Keratinocyte (primary cell): Measurements from ENCODE around the gene HSBP1L1. TPM values are rescaled to one million over a fixed set of nuclear protein-coding genes. Genes with fewer than 3 reads are reported as not detected.

Experiments
- DNase-seq: peaks from one replicate; pipeline ENCODE4 v3.0.0-alpha.2; 2011; ENCODE audit warnings: low read depth, missing footprints, low spot score
- FAIRE-seq: peaks from 2 replicates; lab custom pipeline; 2011; peaks lifted over from hg19 to GRCh38; lab: Jason Lieb, UNC
- H2AFZ ChIP-seq: 2 replicates; pipeline ENCODE4 v1.6.0; 2012; ENCODE audit warnings: low read length, control low read depth, inconsistent platforms; ENCODE audit not compliant: control insufficient read depth
- H3K27ac ChIP-seq: 2 replicates; pipeline ENCODE4 v1.5.1; 2011; ENCODE audit warnings: low read length; ENCODE audit not compliant: control insufficient read depth, insufficient read depth
- H3K27me3 ChIP-seq: 3 replicates; pipeline ENCODE4 v1.6.0; 2011; ENCODE audit warnings: low read length; ENCODE audit not compliant: control insufficient read depth, insufficient read depth; ENCODE audit errors: extremely low read depth
- H3K36me3 ChIP-seq, 2 experiments: 2 replicates in 1 of 2; 3 replicates in 1 of 2; pipeline ENCODE4 v1.5.1; 2011; ENCODE audit warnings: low read length in 2 of 2, mild to moderate bottlenecking in 1 of 2; ENCODE audit not compliant: control insufficient read depth in 2 of 2, insufficient read depth in 2 of 2; ENCODE audit errors: extremely low read depth in 1 of 2
- H3K4me1 ChIP-seq: 3 replicates; pipeline ENCODE4 v1.5.1; 2011; ENCODE audit warnings: low read length; ENCODE audit not compliant: control insufficient read depth, insufficient read depth; ENCODE audit errors: extremely low read depth
- H3K4me2 ChIP-seq: 3 replicates; pipeline ENCODE4 v1.6.0; 2011; ENCODE audit warnings: low read depth, low read length; ENCODE audit not compliant: control insufficient read depth, insufficient read depth; ENCODE audit errors: extremely low read depth
- H3K4me3 ChIP-seq, 3 experiments: fragments of 200-600 bp in 1 of 3; sonication (generic) in 1 of 3; 2 replicates in 2 of 3; 3 replicates in 1 of 3; pipeline ENCODE4 v1.5.1; 2011 to 2016; ENCODE audit warnings: low read length in 3 of 3, mild to moderate bottlenecking in 3 of 3, control low read depth in 2 of 3, inconsistent platforms in 1 of 3, low read depth in 1 of 3, mixed read lengths in 1 of 3, mixed run types in 1 of 3, moderate library complexity in 1 of 3; ENCODE audit not compliant: control insufficient read depth in 2 of 3, insufficient read depth in 2 of 3; ENCODE audit errors: extremely low read depth in 1 of 3
- H3K79me2 ChIP-seq: 2 replicates; pipeline ENCODE4 v1.6.0; 2012; ENCODE audit warnings: low read length; ENCODE audit not compliant: control insufficient read depth, insufficient read depth
- H3K9ac ChIP-seq: 3 replicates; pipeline ENCODE4 v1.6.0; 2011; ENCODE audit warnings: low read length; ENCODE audit not compliant: control insufficient read depth, insufficient read depth; ENCODE audit errors: extremely low read depth
- H3K9me1 ChIP-seq: 3 replicates; pipeline ENCODE4 v1.6.0; 2011; ENCODE audit warnings: low read length; ENCODE audit not compliant: control insufficient read depth, insufficient read depth; ENCODE audit errors: extremely low read depth
- H3K9me3 ChIP-seq: 2 replicates; pipeline ENCODE4 v1.5.1; 2012; ENCODE audit warnings: low read depth, low read length; ENCODE audit not compliant: control insufficient read depth
- H4K20me1 ChIP-seq: 3 replicates; pipeline ENCODE4 v1.6.0; 2011; ENCODE audit warnings: low read length; ENCODE audit not compliant: control insufficient read depth, insufficient read depth; ENCODE audit errors: extremely low read depth
- EZH2 ChIP-seq: IDR thresholded peaks from one replicate; pipeline ENCODE4 v1.6.1; 2012; ENCODE audit warnings: inconsistent platforms, mild to moderate bottlenecking, low read length, moderate library complexity
- dilution Hi-C: fragments of 300-500 bp; cut with MboI; formaldehyde crosslinking; loops from one replicate; pipeline ENCODE4 v1.7.0; 2020; ENCODE audit warnings: low sequenced_read_pairs; ENCODE audit not compliant: extremely low pct_ligation_motif_present
- polyA plus RNA-seq, 5 experiments: library from polyadenylated mRNA; depleted of rRNA in 3 of 5; stranded (reverse) in 3 of 5; stranded (forward) in 1 of 5; unstranded in 1 of 5; fragments of >200 nt; gene quantifications; 1 replicate in 1 of 5; 2 replicates in 3 of 5; 3 replicates in 1 of 5; pipeline versions ENCODE4 v1.2.1 to v1.2.3, GENCODE V29; 2011 to 2012; ENCODE audit warnings: missing spikeins in 2 of 5, low read depth in 1 of 5, low replicate concordance in 1 of 5
- TF ChIP-seq, protein P1 (sequence below), 3 experiments: IDR thresholded peaks in 1 of 3; conservative IDR thresholded peaks in 1 of 3; optimal IDR thresholded peaks in 1 of 3; 2 replicates in 2 of 3; 3 replicates in 1 of 3; pipeline versions ENCODE3 to v1.5.1; 2011; ENCODE audit warnings: low read length in 3 of 3, mild to moderate bottlenecking in 3 of 3, moderate library complexity in 2 of 3, control low read depth in 1 of 3, inconsistent platforms in 1 of 3; ENCODE audit not compliant: insufficient read depth in 2 of 3; ENCODE audit errors: extremely low read depth in 1 of 3

HSBP1L1 gene
- polyA plus RNA-seq, 1 donor (not counting 4 experiments of a cell fraction or from before 2014, with no cell fraction given): 49.6 TPM

DNA sequence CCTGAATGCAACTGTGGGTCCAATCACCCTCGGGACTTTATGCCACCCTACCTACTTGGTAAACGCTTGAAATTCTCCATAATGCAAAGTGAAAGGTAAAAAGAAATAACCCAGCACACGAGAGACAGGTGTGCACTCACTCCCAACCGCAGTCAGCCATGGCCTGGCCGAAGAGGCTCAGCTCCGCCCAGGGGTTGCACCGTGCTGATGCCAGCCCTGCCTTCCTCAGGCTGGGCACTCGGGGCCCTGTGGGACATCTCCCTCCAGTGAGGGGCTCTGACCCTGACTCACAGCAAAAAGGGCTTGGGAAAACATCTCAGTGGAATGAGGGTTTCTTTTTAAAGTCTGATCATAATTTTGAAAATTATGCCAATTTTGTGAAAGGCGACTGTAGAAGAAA is 26.2 kb upstream of the HSBP1L1 start:
- Histone ChIP-seq H3K4me2 (no peak overlapping the region), H4K20me1 (peaks cover 5% of the 10 kb centered on the region), H3K79me2 (peaks cover 90% of the 10 kb centered on the region), H3K27me3 (no peaks in the 10 kb centered on the region), H3K4me3 (no peak overlapping the region), H3K4me1 (peaks cover 6% of the 10 kb centered on the region), H2AFZ (no peak overlapping the region), H3K9me1 (no peaks in the 10 kb centered on the region), H3K9ac (no peak overlapping the region), H3K27ac (no peak overlapping the region), H3K36me3 (peaks cover 28 to 35% of the 10 kb centered on the region in 2 experiments), H3K9me3 (peaks cover 9% of the 10 kb centered on the region)
- TF ChIP-seq EZH2: no peak
- no peak for DNase-seq
- dilution Hi-C loops: no loop called here
- FAIRE-seq: no peak

DNA sequence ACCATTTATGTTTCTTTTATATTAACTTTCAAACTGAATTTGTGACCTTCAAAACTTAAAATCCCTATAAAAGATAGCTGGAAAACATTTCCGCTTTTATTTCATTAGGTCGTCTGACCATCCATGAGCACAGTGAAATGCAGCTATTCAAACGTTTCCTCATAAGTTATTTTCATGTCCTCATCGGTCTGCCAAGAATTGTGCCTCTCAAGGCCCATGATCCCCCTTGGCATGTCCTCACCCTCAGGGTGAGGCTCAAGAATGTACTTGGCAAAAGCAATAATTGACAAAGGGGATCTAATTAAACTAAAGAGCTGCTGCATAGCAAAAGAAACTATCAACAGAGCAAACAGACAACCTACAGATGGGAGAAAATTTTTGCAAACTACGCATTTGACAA is 25.3 kb upstream of the HSBP1L1 start:
- Histone ChIP-seq H3K27me3 (no peaks in the 10 kb centered on the region), H2AFZ (no peak overlapping the region), H3K9ac (no peak overlapping the region), H3K27ac (no peak overlapping the region), H3K9me3 (peaks cover 5% of the 10 kb centered on the region), H3K36me3 (peaks cover 26 to 34% of the 10 kb centered on the region in 2 experiments), H3K4me3 (no peak overlapping the region), H3K4me2 (no peak overlapping the region), H3K4me1 (peaks cover 6% of the 10 kb centered on the region), H4K20me1 (peaks cover 5% of the 10 kb centered on the region), H3K9me1 (no peaks in the 10 kb centered on the region), H3K79me2 (peaks cover 92% of the 10 kb centered on the region)
- FAIRE-seq (no peak), DNase-seq (no peak)
- no peak for TF ChIP-seq EZH2
- TF ChIP-seq, protein P1, sequence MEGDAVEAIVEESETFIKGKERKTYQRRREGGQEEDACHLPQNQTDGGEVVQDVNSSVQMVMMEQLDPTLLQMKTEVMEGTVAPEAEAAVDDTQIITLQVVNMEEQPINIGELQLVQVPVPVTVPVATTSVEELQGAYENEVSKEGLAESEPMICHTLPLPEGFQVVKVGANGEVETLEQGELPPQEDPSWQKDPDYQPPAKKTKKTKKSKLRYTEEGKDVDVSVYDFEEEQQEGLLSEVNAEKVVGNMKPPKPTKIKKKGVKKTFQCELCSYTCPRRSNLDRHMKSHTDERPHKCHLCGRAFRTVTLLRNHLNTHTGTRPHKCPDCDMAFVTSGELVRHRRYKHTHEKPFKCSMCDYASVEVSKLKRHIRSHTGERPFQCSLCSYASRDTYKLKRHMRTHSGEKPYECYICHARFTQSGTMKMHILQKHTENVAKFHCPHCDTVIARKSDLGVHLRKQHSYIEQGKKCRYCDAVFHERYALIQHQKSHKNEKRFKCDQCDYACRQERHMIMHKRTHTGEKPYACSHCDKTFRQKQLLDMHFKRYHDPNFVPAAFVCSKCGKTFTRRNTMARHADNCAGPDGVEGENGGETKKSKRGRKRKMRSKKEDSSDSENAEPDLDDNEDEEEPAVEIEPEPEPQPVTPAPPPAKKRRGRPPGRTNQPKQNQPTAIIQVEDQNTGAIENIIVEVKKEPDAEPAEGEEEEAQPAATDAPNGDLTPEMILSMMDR (optimal IDR thresholded peaks at IDR 0.05 in 1 of 3, IDR thresholded peaks at IDR 0.05 in 1 of 3, conservative IDR thresholded peaks at IDR 0.05 in 1 of 3; ENCODE audit: extremely low read depth in 1 of 3, insufficient read depth in 2 of 3, low read length in 3 of 3): no peak
- dilution Hi-C loops: no loop called here

DNA sequence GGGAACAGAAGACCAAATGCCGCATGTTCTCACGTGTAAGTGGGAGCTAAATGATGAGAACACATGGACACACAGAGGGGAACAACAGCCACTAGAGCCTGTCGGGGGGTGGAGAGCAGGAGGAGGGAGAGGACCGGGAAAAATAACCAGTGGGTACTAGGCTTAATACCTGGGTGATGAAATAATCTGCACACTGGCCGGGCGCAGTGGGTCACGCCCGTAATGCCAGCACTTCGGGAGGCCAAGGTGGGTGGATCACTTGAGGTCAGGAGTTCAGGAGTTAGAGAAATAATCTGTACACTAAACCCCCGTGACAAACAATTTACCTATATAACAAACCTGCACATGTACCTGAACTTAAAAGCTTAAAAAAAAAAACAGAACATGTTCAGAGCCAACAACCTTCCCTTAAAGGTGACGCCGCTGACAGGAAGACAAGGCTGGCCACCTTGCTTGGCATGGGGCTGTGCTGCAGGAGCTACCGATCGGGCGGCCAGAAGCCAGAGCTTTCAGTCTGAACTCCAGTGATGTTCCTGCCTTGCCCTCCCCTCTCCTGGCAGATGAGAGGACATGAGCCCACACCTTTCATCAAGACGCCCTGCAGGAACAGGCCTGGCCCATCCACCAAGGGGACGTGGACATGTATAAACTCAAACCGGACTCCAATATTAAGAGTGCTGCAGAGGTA is 24.2 kb upstream of the HSBP1L1 start:
- Histone ChIP-seq H3K27ac (no peak overlapping the region), H2AFZ (no peak overlapping the region), H3K4me3 (no peak overlapping the region), H3K79me2 (peaks cover 92% of the 10 kb centered on the region), H3K4me2 (no peak overlapping the region), H4K20me1 (peaks cover 5% of the 10 kb centered on the region), H3K36me3 (peaks cover 23 to 25% of the 10 kb centered on the region in 2 experiments), H3K9ac (no peak overlapping the region), H3K27me3 (no peaks in the 10 kb centered on the region), H3K9me1 (no peaks in the 10 kb centered on the region), H3K9me3 (peaks cover 2% of the 10 kb centered on the region), H3K4me1 (peaks cover 6% of the 10 kb centered on the region)
- dilution Hi-C loops: no loop called here
- DNase-seq: no peak
- no peak for FAIRE-seq
- TF ChIP-seq, protein P1 (optimal IDR thresholded peaks at IDR 0.05 in 1 of 3, IDR thresholded peaks at IDR 0.05 in 1 of 3, conservative IDR thresholded peaks at IDR 0.05 in 1 of 3; ENCODE audit: extremely low read depth in 1 of 3, insufficient read depth in 2 of 3, low read length in 3 of 3): no peak
- TF ChIP-seq EZH2: no peak
